CD4-positive, alpha-beta T cell treated with Interleukin-1 beta for 1 hour (primary cell): ENCODE data around the gene TMEM119.
"Not testable (repeated sequence)": the region's sequence is repeated elsewhere in the genome, so short reads cannot be mapped to it uniquely, and the experiment has no call there.

Experiments used
- DNase-seq, 2 donors: peaks; one replicate each; pipeline ENCODE4 v3.0.0-alpha.2; 2020 to 2022

The TMEM119 gene

DNA sequence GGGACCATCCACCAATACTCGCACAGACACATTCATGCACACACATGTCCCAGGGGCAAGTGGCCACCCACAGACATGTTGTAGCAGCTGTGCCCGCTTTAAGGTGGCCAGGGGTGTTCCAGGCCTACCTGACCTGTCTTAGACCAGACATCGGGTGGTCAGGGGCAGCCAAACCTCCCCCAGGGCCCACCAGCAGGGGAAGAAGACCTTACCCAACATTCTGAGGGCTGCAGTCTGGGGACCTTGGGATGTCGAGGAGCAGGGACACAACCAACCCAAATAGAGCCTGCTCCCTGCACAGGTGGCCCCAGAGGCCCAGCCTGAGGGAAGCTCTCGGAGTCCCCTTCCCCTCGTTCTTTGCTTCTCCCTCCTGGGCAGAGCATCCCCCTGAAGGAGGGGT is 1.7 kb upstream of the TMEM119 start:
- DNase-seq: no peak

DNA sequence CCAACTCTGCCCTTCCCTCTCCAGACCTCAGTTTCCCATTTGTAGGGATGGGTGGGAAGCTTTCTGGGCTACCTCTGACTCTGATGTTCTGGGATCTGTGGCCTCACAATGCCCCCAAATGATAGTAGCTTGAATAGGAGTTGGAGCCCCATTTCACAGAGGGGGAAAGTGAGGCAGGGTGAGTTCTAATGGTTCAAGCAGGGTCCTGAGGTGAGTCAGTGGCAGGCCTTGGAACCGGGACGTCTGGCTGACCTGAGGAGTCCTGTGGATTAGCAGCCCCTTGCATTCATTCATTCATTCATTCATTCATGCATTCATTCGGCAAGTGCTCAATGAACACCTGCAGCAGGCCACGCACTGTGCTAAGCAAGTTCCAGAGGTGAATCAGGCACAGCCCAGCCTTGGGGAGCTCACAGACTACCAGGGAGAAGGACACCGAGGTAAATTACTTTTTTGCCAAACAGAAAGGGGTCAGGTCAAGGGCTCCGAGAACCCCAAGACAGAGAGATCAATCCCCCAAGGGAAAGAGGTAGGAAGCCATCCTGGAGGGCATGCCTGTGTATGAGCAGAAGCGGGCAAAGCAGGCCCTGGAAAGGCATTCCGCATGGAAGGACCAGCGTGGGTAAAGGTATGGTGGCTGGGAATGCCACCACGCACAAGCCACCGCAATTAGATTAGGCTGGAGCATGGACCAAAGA is 818 bp upstream of the TMEM119 start:
- no peak for DNase-seq

DNA sequence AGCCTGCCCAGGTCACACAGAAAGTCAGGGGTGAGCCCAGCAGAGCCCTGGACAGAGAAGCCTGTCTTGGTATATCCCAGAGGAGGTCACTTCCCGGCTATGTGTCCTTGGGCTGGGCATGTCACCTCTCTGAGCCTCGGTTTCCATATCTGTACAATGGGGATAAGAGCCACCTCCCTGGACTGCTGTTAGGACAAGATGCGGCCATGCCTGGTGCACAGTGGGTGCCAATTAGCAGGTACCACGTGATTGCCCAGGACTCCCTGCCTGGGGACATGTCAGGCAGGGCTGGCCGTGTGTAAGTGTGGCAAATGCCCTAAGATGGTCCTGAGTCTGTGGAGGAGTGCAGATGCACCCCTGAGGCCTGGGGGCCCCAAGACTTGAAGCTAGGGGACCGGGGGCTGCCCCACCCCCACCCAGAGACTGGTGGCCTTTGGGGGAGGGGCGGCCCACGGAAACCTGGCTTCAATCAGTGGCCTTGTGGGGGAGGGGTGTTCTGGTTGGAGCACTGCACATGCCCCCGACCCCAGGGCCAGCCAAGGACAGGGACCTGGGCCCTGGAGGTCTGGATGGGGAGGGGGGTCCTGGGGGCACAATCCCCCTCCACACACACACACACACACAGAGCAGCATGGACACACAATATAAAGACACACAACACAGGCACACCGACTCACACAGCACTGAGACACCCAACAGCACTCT is 878 bp downstream of the TMEM119 start:
- no peak for DNase-seq

DNA sequence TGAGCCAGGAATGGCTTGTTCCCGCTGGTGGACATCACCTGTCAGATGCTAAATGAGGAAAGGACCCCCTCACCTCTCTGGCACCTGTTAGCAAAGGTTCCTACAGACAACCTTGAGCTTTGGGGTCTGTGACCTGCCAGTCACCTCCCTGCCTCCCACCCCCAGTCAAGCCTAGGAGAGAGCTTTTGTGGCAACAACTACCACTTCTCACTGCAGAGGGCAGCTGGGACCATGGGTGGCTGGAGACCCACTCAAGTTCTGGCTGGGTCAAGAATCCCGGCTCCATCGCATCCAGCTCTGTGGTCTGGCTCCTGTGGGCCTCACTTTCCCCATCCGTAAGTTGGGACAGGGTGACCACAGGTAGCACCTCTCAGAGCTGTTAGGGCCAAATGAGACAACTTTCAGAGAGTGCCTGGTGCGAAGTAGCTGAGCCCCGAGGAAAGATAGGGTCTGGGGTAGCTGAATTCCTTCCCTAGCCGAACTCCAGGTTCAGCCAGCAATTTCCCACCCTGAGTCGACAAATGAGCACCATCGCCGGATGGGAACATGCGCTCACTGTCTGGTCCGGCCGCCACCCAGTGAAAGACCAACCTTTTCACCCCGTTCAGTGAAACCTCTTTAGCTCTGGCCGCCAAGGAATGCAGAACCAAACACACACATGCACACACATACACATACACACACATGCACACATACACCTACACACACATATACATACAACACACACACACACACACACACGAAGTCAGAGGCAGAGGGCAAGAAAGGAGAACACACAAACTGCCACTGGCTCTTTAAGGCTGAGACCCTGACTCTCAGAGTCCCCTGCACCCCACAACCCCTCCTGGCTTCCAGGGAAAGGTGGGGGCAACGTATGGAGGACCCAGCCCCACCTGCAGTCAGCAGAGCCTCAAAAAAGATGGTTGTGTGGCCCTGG is 1.9 kb downstream of the TMEM119 start:
- DNase-seq: no peak

DNA sequence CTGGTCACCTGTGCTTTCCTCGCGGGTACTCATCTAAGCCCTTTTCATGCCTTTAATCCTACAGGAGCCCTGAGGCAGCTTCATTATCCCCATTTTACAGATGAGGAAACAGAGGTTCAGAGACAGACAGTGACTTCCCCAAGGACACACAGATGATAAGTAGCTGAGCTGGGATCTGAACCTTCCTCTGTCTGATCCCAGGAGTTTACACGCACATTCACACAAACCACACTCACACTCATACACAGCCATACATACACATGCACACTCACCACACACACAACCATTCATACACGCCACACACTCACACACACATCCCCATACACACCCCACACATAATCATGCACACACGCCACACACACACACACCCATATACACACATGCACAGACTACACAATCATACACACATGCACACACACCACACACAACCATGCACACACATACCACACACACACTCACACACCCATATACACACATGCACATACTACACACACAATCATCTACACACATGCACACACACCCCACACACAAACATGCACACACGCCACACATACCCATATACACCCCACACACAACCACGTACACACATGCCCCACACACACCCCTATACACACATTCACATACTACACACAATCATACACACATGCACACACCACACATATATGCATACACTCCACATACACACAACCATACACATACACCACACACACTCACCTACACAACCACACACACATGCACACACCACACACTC is 2.7 kb downstream of the TMEM119 start:
- no peak for DNase-seq

DNA sequence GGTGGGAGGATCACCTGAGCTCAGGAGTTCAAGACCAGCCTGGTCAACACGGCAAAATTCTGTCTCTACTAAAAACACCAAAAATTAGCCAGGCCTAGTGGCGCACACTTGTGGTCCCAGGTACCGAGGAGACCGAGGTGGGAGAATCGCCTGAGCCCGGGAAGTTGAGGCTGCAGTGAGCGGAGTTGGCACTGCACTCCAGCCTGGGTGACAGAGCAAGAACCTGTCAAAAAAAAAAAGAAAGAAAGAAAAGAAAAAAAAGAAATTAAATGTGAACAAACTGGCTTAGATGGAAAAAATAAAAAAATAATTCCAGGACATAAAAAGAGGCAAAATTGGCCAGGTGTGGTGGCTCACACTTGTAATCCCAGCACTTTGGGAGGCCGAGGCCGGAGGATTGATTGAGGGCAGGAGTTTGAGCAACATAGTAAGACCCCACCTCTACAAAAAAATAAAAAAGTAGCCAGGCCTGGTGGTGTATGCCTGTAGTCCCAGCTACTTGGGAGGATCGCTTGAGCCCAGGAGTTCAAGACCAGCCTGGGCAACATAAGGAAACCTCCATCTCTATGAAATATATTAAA is 3.5 kb downstream of the TMEM119 start:
- no peak for DNase-seq

DNA sequence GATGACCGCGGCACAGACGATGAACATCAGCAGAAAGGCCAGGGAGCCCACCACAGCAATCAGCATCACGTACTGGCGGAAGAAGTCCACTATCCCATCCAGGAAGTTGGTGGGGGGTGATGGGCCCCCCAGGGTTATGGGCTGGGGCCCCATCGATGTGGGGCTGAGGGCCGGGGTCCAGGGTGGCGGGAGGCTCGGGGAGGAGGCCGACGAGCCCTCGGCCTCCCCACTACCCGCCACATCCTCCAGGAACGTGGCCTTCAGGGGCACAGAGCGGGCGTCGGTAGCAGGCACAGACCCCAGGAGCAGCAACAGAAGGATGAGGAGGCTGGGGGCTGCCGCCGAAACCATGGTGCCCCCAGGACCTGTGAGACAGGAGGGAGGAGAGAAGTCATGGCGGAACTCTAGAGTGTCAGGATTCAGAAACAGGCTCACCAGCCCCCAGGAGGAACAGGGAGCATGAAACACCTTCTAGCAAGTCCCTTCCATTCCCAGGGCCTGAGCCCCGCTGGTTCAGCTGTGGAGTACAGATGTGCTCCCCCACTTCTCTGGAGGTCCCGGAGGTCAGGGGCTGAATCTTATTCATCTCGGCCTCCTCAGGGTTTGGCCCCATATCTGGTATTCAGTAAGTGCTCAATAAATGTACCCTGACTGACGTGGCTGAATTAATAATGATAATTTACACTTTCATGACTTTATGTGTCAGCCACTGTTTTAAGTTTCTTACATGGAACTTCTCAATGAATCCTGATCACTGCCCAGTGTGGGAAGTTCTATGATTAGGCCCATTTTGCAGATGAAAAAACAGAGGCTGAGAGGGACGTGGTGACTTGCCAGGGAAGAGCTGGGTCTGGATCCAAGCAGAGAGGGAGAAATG is 5.6 kb downstream of the TMEM119 start:
- DNase-seq: no peak

DNA sequence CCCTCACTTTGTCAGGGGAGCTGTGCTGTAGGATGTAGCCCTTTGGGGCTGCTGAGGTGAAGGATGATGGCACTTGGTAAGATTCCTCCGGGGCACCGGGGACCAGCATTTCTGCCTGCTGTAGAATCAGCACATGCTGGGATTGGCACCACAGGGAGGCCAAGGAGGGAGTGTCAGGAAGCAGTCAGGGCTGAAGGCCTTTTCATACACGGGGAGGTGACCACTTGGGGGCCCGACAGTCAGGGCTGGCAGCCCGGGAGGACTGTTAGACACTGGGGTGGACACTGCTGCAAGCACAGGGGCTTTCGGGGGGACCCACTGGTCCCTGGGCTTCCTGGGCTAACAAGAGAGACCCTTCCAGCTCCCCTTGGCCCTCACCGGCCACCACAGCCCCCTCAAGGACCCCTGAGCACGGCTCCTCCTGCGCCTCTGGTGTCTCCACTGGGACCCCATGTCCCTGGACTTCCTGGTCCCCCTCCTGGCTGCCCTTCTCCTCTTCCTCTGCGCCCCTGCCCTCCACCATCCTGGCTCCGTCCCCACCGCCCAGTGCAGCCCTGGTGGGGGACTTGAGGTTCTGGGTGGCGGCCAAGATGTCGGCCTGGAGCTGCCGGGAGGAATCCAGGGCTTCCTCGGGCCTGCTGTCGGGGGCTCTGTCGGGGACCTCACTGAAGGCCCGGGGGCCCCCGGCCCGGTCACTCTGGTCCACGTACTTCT is 6.5 kb downstream of the TMEM119 start:
- DNase-seq: no peak

DNA sequence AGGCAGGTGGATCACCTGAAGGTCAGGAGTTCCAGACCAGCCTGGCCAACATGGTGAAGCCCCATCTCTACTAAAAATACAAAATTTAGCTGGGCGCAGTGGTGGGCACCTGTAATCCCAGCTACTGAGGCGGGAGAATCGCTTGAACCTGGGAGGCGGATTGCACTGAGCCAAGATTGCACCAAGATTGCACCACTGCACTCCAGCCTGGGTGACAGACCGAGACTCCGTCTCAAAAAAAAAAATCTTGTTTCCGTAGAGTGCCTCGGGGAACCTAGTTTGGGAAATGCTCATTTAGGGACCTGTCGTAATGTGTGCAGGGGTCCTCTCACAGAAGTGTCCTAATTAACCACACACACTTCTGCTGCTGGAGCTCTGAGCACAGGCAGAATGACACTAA is 7.4 kb downstream of the TMEM119 start:
- not testable (repeated sequence) for DNase-seq

DNA sequence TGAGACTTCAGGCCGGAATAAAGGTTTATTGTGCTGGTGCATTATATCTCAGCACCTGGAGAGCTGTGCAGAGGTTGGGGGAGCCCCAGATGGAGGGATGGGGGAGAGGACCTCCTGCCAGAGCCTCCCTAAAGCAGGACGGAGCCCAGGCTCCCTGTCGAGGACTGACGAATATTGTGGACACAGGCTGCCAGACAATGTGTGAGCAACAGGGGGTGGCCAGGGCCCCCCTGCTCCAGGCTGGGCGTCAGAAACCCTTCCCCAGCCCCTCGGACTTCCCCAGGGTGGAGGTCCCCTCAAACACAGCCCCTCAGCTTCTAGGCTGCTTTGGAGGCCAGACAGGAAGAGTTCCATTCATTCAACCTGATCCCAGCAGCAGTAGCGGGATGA is 8.0 kb downstream of the TMEM119 start:
- DNase-seq: no peak

DNA sequence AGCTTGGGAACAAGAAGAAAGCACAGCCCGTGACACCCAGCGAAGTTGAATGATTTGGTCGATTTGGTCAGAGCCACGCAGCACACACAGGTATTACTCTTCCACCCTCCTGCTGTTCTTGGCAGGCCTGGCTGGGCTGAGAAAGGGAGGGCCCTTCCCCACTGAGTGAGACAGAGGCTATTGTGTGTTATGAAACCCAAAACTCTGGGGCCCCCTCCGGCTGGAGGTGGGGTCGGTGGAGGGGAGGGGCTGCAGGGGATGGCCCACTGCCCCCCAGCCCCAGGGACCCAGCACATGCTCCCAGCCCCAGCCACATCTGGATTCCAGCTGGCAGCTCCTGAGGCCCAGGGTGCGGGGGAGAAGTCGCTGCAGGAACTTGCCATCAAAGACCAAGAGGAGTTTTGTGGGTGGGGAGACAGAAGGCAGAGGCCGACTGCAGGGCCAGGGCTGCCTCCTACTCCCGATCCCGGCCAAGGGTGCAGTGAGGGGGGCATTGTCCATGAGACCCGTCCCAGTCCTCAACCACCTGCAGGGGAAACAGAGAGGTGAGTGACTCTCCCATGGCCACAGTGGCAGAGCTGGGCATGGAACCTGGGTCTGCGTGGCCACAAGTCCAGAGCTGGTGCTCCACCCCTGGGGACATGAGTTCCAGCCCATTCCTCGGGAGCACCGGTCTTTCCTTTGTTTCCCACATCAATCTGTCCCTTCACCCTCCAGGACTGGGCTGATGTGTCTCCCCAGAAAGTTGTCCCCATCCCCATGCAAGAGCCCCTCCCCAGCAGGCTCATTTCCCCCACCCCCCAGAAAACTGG is 8.7 kb downstream of the TMEM119 start:
- no peak for DNase-seq

DNA sequence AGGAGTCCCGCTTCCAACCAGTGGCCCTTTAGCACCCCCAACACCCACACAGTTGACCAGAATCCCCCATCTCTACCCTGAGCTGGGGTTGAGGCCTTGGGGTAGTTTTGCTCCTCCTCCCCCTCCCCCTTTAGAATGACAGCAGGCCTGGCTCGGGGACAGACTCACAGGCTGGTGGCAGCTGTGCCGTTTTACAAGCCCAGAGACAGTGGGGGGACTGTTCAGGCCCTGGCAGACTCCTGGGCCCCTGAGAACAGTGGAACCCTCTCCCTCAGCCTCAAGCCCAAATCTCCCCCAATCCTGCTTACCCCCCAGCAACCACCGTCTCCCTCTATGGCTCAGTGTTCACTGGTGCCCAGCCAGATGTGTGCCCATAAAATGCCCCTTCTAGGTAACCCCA is 10.1 kb downstream of the TMEM119 start:
- DNase-seq: no peak

DNA sequence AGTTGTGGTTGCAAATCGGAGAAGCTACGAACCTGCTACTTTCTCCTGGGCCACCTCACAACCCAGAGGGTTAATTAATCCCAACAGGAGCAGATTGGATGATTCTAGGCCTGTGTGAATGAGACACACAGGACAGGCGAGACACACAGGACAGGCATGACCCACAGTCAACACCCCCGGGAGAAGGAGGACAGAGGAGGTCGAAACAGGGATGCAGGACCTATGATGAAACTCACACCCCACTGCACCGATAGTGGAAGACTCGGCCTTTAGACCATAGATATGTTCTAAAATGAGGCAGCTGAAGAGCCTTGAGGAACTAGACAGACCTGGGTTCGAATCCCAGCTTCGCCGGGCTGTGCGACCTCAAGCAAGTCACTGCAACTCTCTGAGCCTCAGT is 11.6 kb downstream of the TMEM119 start:
- DNase-seq: no peak

DNA sequence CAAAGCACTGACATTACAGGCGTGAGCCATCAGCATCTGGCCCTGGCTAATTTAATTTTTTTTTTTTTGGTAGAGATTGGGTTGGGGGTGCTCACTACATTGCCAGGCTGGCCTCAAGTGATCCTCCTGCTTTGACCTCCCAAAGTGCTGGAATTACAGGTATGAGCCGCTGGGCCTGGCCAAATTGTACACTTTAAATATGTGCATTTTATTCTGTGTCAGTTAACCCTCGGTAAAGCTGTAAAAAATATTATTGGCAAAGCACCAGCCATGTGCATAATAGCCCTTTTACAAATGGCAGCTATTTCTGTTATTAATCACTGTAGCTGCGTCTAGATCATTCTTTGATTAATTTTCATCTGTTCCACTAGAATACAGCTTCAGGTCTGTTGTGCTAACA is 12.0 kb downstream of the TMEM119 start:
- DNase-seq: no peak

DNA sequence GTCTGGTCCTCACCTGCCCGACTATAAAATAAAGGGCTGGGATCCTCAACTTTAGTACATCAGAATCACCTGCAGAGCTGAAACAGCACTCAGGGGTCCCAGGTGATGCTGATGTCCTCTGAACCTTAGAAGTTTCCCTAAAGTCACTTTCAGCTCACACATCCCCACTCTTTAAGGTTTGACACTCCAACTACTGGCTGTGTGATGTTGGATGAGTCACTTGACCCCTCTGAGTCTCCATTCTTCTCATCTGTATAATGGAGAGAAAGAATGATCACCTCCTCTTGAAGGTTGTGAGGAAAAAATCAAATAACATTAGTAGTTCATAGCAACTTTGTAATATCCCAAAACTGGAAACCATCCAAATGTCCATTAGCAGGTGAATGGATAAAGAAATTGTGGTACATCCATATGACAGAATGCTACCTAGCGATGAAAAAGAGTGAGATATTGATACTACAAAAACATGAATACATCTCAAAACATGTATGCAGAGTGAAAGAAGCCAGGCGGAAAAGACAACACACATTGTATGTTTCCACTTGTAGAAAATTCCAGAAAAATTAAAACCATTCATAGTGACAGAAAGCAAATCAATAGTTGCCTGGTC is 13.3 kb downstream of the TMEM119 start:
- no peak for DNase-seq

DNA sequence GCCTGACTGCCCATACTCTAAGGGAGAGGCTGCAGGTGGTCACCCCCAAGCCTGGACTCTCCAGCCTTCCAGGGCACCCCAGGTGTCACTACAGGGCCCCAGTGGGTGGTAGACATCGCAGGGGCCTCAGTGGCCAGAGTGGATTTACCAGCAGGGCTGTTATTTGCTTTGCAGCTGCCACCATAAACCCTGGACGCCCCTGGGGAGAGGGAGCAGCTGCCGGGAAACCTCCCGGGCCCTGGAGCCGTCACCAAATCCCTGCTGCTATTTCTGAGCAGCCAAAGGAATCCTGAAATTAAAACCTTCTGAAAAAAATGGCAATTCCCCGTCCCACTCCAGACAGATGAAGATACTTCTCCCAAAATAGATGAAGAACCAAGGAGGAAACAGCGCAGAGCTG is 13.9 kb downstream of the TMEM119 start:
- no peak for DNase-seq

DNA sequence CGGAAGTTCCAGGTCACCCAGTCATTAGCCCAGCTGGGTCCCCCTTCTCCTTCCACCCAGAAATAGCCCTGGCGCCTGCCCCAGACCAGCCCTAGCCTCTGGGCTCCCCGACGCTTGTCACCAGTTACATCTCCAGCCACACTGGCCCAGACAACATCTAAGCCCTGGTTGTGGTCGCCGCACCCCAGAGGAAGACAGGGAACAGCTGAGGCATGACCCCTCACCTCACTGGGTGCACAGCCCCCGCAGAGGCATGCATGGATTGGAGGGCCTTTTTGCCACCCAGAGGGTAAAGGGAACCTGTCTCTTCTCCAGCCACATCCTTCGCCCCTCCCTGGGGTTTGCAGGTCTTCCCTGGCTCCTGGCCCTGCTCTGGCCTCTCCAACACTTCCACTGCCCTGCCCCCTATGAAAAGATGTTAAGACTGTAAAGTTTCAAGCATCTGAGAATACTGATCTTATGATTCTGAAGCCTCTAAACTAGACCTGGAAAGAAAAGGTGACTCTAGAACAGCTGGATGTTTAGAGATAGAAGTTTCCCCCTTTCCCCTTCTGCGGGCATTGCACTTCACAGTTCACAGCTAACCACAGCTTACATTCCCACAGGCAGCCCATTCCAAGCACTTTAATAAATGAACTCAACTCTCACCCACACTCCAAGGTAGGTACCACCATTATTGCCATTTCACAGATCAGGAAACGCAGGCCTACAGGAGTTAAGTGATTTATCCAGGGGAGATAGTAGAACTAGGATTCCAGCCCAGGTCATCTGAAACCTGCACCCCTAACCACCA is 14.7 kb downstream of the TMEM119 start:
- DNase-seq: no peak

DNA sequence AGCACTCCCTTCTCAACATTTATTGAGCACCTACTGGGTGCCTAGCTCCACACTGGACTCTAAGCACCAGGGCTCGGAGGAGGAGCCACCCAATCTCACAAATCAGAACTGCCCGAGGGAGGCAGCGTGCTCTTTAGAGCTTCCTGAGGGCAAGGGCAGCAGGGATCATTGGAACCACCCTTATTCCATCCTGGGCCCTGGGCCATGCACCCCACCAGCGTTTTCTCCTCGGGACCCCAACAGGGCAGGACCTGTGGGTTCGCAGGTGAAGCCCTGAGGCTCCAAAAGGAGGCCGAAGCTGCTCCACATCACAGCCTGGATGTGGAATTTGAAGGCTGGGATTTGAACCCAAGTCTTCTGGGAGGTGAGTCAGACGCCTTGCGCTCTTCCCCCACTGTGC is 15.4 kb downstream of the TMEM119 start:
- no peak for DNase-seq
